Pancreas (tissue), 10 donors: ENCODE results near the gene OSTF1. TPM values are rescaled to one million over a fixed set of nuclear protein-coding genes. Genes with fewer than 3 reads are reported as not detected.

Source experiments
- ATAC-seq, 4 donors: fragments of 200-7000 bp; cut with Tn5 transposase; one replicate each; pipeline versions ENCODE4 v1.8.0 to v1.9.1; 2020; ENCODE audit warnings: mild to moderate bottlenecking in 4 of 4, moderate library complexity in 4 of 4
- DNase-seq, 6 donors: peaks; one replicate each; pipeline ENCODE4 v3.0.0-alpha.2; 2020
- FAIRE-seq: peaks from 2 replicates; lab custom pipeline; 2012; peaks lifted over from hg19 to GRCh38; lab: Jason Lieb, UNC
- H3K27ac ChIP-seq, 4 donors: fragments of 200-600 bp; sonication (generic); 1 replicate in 3 of 4; 2 replicates in 1 of 4; pipeline versions ENCODE4 v1.5.0 to v1.8.0; 2020
- H3K27me3 ChIP-seq, 4 donors: fragments of 200-600 bp; one replicate each; pipeline ENCODE4 v1.8.0; 2021
- H3K36me3 ChIP-seq, 3 donors: fragments of 200-600 bp; sonication (generic) in 1 of 3; one replicate each; pipeline versions ENCODE4 v1.5.0 to v1.8.0; 2020 to 2021
- H3K4me1 ChIP-seq, 3 donors: fragments of 200-600 bp; one replicate each; pipeline ENCODE4 v1.8.0; 2021
- H3K4me3 ChIP-seq, 4 donors: fragments of 200-600 bp; sonication (generic) in 2 of 4; one replicate each; pipeline versions ENCODE4 v1.5.0 to v1.8.0; 2020 to 2021
- H3K9me3 ChIP-seq, 4 donors: fragments of 200-600 bp; one replicate each; pipeline ENCODE4 v1.8.0; 2021
- WGBS, 2 donors: extraction: QIAGEN DNeasy Blood & Tissue Kit; methylation state at CpG; one replicate each; pipeline ENCODE4 v1.1.7; 2013; 5-methylcytosine and 5-hydroxymethylcytosine counted together
- intact Hi-C, 3 donors: fragments of 100-400 bp; cut with DNase I; formaldehyde crosslinking; loops; one replicate each; pipeline versions ENCODE4 v1.11.1 to v1.14.2; 2022
- polyA plus RNA-seq, 2 donors: library from polyadenylated mRNA; stranded (reverse); fragments of 200-250 nt; gene quantifications; one replicate each; pipeline ENCODE4 v1.2.3, GENCODE V29; 2013
- total RNA-seq, 6 donors: library from RNA; stranded (reverse); fragmentation: NEBNext Ultra II Directional in 4 of 6; extraction: Animal tissue kit (Norgen Biotek cat#: 25700) in 4 of 6; gene quantifications; one replicate each; pipeline versions ENCODE4 v1.2.1 to v1.2.4, GENCODE V29; 2021 to 2023
- TF ChIP-seq, protein P1 (sequence below), 4 donors: fragments of 200-600 bp; sonication (generic) in 3 of 4; IDR thresholded peaks; one replicate each; pipeline versions ENCODE4 v1.5.0 to v1.8.0; 2021; ENCODE audit warnings: antibody characterized with exemption in 4 of 4
- donor health status: healthy with polysubstance abuse.
- donor health status: DM: no; HTN: no; CAD: no; lungs with moderate emphysema.
- donor health status: DM: no; HTN: no; CAD: no.
- donor health status: control.
- donor health status: control.
- donor health status: Bipolar disorder and iron deficiency.
- donor health status: DM: yes; HTN: yes; CAD: no.
- donor health status: DM: no; HTN: no; CAD: no.
- donor health status: DM: no; HTN: no; CAD: no.
- donor health status: DM: yes; HTN: yes; CAD: no.

Gene OSTF1
- total and polyA plus RNA-seq, 8 donors = 10.0 to 29.0 (median 12.5) TPM

DNA sequence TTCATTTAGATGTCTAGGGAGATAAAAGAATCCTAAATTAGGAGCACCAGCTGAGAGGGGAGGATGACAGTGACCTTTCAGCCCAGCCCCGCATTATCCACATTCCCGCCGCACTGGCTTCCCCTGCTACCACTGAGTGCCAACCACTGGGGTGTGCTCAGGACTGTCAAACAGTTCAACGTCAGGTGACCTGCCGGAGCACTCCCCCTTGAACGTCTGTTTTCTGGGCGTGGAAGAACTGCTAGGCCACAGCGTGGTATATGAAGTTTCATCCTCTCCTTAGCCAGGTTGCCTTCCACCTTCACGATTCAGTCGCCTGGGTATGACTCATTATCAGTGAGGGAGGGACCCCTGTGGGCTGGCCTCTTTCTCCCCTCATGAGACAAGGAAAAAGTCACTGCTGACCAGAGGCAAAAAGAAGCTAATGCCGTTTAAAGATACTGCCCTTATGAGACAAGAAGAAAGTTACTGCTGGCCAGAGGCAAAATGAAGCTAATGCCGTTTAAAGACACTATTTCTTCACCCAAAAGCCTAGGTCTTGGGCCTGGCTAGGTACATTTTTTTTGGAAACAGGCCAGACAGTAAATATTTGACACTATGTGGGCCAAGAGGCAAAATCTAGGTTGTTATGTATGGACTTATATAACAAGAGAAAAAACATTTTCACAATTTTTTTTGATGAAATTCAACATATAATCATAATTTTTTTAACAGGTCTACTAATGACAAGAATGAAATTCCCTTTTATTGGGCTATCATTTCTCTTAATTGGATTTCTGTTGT is 4.9 kb upstream of the OSTF1 start:
- Histone ChIP-seq H3K4me3 (no peak overlapping the region), H3K27ac (peak overlapping the region in 3 of 4 donors; percentile 40 to 66 (median 57)), H3K36me3 (peaks cover 0 to 25% (median 0%) of the 10 kb centered on the region in 3 donors), H3K9me3 (no peaks in the 10 kb centered on the region), H3K27me3 (no peaks in the 10 kb centered on the region), H3K4me1 (peaks cover 20 to 26% (median 25%) of the 10 kb centered on the region in 3 donors)
- peak in 4 of 6 donors; percentile 44 to 64 (median 50) for DNase-seq
- no peak for FAIRE-seq
- 29 to 33% methylated on average over 12 of the region's 12 CpGs for WGBS, 2 donors
- peak in 3 of 4 donors; percentile 25 to 40 (median 33) for ATAC-seq
- intact Hi-C loops = loop anchor here in 1 of 3 donors (5.0 kb wide), 1 partner anchor 311 kb away; no protein-coding TSS in a partner anchor
- TF ChIP-seq, protein P1, sequence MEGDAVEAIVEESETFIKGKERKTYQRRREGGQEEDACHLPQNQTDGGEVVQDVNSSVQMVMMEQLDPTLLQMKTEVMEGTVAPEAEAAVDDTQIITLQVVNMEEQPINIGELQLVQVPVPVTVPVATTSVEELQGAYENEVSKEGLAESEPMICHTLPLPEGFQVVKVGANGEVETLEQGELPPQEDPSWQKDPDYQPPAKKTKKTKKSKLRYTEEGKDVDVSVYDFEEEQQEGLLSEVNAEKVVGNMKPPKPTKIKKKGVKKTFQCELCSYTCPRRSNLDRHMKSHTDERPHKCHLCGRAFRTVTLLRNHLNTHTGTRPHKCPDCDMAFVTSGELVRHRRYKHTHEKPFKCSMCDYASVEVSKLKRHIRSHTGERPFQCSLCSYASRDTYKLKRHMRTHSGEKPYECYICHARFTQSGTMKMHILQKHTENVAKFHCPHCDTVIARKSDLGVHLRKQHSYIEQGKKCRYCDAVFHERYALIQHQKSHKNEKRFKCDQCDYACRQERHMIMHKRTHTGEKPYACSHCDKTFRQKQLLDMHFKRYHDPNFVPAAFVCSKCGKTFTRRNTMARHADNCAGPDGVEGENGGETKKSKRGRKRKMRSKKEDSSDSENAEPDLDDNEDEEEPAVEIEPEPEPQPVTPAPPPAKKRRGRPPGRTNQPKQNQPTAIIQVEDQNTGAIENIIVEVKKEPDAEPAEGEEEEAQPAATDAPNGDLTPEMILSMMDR (IDR thresholded peaks at IDR 0.05) = no peak

DNA sequence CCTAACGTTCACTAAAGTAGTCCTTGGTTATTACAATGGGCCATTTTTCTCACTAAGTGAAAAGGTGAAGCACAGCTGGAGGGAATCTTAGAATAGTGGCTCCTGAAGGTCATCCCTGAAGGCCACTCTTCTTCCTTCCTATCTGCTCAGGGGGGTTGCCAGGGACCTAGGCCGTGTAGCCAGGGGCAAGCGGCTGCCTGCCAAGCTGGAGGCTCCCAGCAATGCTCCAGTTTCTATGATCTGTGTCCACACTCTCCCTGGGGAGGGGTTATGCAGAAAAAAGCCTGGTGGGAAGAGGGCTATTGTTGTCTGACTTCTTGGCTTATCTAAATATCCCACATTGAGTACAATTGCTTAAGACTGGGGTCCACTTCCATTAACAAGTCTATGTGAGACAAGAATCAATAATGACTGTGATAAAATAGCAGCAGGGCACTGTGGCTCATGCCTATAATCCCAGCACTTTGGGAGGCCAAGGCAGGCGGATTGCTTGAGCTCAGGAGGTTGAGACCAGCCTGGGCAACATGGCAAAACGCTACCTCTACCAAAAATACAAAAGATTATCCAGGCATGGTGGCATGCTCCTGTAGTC is 4.1 kb upstream of the OSTF1 start:
- Histone ChIP-seq H3K4me3 (no peak overlapping the region), H3K27me3 (no peaks in the 10 kb centered on the region), H3K27ac (peak overlapping the region in 3 of 4 donors; percentile 40 to 66 (median 57)), H3K9me3 (no peaks in the 10 kb centered on the region), H3K36me3 (peaks cover 0 to 25% (median 0%) of the 10 kb centered on the region in 3 donors), H3K4me1 (peaks cover 20 to 26% (median 25%) of the 10 kb centered on the region in 3 donors)
- TF ChIP-seq, protein P1 (IDR thresholded peaks at IDR 0.05) = no peak
- WGBS, 2 donors = 46 to 49% methylated on average over 5 of the region's 5 CpGs
- intact Hi-C loops = loop anchor here in 1 of 3 donors (5.0 kb wide), 1 partner anchor 312 kb away; no protein-coding TSS in a partner anchor
- no peak for ATAC-seq
- no peak for DNase-seq
- no peak for FAIRE-seq

DNA sequence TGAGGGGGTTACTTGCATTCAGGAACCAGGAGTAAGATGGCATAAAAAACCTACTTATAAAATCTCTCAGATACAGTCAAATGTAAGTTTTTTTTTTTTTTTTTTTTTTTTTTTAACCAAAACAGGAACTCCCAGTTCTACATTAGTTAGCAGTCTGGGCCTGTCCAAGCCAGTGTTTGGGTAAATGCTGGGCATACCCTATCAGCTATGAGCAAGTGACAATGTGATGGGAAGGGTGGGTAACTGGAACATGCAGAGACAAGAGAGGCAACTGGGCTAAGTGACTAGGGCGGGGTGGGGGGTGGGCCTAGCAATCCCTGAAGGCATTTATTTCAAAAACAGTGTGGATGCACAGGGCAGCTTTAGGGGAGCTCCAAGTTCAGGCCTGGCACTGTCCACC is 2.7 kb upstream of the OSTF1 start:
- Histone ChIP-seq H3K27ac (peak overlapping the region in 1 of 4 donors; percentile 20), H3K9me3 (no peaks in the 10 kb centered on the region), H3K4me1 (peaks cover 20 to 38% (median 37%) of the 10 kb centered on the region in 3 donors), H3K27me3 (no peaks in the 10 kb centered on the region), H3K4me3 (peak overlapping the region in 1 of 4 donors; percentile 86), H3K36me3 (peaks cover 0 to 17% (median 0%) of the 10 kb centered on the region in 3 donors)
- DNase-seq (no peak), ATAC-seq (no peak), FAIRE-seq (no peak)
- WGBS, 2 donors = 89 to 94% methylated on average over 1 of the region's 1 CpG
- TF ChIP-seq, protein P1 (IDR thresholded peaks at IDR 0.05) = no peak
- intact Hi-C loops = no loop called here

DNA sequence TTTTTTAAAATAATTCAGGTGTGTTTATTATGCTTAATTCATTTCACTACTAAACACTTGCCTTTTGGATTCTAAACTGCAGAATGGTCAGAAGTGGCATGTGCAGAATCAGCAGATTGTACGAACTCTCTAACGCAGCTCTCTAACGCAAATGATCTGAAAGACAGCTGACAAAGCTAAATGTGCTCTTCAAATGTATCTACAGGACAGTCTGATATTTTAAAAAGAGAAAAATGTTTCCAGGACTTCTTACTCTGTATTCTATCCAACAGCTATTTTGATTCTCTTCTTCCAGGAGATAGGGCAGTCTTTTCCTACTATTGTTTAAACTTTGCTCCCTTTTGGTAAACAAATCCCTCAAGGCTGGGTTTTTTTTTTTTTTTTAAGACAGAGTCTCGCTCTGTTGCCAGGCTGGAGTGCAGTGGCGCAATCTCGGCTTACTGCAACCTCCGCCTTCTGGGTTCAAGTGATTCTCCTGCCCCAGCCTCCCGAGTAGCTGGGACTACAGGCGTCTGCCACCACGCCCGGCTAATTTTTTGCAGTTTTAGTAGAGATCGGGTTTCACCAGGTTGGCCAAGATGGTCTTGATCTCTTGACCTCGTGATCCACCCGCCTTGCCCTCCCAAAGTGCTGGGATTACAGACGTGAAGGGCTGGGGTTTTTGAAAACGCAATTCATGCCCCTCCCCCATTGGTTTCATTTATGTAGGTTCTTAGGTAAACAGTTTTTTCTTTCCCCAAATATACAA is 1.6 kb upstream of the OSTF1 start:
- DNase-seq = peak in 4 of 6 donors; percentile 22 to 43 (median 35)
- H3K4me3 ChIP-seq = peak overlapping the region; percentile 80 to 95 (median 84)
- no peaks in the 10 kb centered on the region for H3K9me3 ChIP-seq
- H3K36me3 ChIP-seq = peaks cover 0 to 8% (median 0%) of the 10 kb centered on the region in 3 donors
- peak overlapping the region; percentile 94 to 99 (median 98) for H3K27ac ChIP-seq
- peaks cover 20 to 42% (median 37%) of the 10 kb centered on the region in 3 donors for H3K4me1 ChIP-seq
- WGBS, 2 donors = 18 to 21% methylated on average over 16 of the region's 16 CpGs
- H3K27me3 ChIP-seq = no peaks in the 10 kb centered on the region
- intact Hi-C loops = no loop called here
- TF ChIP-seq, protein P1 (IDR thresholded peaks at IDR 0.05) = no peak
- FAIRE-seq = no peak
- ATAC-seq = peak; percentile 3 to 18 (median 13)
